Stimulated activated CD8-positive, alpha-beta memory T cell treated with anti-CD3 and anti-CD28 coated beads, Interleukin-2, amount 100 ng/mL, for 48 hours (primary cell): Measurements from ENCODE around the gene TBC1D20.

Experiments used
- DNase-seq, 2 donors: peaks; one replicate each; pipeline ENCODE4 v3.0.0-alpha.2; 2020; ENCODE audit warnings: low read depth in 2 of 2

Gene TBC1D20

GRCh38 chr20:438571-439469 lies 23.5 kb downstream of the TBC1D20 start:
- DNase-seq, result peak; percentile 31 to 41

- DNase-seq, result no peak
Observed at GRCh38 chr20:437787-438486, 24.4 kb downstream of the TBC1D20 start.

DNA sequence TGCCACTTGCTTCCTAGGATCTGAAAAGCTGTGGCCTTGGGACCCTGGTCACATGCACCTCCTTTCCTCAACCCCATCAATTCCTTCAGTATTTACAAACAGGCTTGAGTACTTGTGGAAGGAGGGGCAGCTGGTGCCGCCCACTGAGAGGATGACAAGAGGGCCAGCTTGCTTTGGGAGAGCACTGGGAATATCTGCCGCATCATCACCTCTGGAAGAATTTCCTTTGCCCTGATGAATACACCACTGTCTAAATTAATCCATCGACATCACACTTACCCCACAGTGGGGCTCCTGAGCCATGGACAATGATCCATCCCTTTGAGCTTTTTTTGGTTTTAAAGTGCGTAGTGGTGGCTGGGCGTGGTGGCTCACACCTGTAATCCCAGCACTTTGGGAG lies 25.9 kb downstream of the TBC1D20 start:
- no peak for DNase-seq

DNA sequence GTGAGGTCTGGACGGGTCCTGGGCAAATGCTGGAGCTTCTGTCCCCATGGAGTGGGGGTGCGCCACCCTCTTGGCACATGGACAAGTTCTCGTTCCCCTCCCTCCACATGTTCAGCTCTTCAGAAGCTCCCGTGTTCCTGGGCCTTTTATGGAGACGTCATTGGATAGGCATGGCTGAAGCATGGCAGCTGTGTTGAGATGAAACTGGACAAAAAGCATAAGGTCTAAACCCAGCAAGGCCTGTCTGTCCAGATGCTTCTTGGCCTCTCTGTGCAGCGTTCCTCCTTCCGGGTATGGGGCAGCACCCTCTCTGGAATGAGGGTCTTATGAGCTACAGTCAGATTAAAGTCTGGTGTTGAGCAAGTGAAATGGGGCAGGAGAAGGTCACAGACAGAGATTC lies 26.8 kb downstream of the TBC1D20 start:
- no peak for DNase-seq

DNA sequence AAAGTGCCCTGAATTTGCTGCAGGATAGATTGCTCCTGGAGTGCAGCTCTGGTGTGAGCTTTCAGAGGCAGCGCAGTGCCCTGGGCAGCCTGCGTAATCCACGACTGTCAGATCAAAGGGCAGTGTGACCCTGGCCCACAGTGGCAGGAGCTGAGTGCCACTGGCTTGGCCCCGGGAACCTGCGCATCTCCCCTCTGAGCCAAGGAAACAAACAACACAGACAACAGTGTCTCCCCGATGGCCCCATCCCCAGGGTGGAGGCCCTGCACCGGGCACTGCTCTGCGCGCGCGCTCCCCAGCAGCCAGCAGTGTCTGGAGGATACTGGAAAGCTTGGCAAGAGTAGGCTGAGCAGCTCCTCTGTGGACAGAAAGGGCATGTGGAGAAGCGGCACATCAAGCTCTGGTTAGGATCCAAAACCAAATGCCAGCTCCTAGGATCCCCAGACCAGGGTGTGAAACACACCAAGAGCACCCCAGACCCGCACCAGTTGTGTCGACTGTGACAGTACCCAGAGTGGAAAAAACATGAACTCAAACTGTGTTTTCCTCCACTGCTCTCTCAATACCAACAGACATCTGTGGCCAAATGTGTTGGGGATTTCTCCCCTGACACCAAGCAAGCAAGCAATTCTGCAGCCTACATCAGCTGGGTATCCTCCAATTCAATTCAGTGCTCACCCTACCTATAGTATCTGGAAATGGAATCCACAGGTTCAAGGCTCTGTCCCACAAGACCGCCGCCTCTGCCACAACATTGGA lies 27.5 kb downstream of the TBC1D20 start:
- DNase-seq, result no peak

GRCh38 chr20:434221-434620 lies 28.1 kb downstream of the TBC1D20 start:
- DNase-seq, result no peak

DNA sequence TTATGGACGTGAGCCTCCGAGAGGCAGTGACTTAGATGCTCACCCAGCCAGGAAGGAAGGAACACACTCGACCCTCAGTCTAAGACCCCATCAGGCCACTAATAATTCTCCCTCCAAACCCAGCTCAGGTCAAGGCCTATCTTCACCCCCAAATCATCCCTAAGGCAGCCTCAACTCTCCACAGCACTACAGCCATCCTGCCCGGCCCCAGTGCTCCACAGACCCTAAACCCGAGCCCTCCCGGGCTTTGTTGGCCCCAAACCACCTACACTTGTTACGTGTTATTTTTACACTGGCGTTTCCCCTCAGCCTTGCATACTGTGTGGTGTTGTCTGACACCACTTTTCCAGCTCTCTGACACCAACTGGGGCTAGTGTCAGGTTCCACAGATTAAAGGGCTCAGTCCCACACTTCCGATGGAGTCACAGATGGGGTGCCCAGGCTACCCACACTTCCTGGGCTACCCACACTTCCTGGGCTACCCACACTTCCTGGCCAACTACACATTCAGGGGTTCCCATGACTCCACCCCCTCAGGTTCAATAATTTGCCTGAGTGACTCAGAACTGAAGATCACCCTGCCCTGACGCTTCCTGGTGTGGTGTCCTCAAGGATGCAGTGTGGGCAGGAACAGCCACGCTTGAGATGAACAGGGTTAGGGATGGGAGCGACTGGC lies 28.9 kb downstream of the TBC1D20 start:
- DNase-seq, result peak; percentile 54 to 59

GRCh38 chr20:432677-433299 lies 29.5 kb downstream of the TBC1D20 start:
- DNase-seq, result no peak

- DNase-seq, result no peak
Observed at GRCh38 chr20:432208-432607, 30.1 kb downstream of the TBC1D20 start.

DNA sequence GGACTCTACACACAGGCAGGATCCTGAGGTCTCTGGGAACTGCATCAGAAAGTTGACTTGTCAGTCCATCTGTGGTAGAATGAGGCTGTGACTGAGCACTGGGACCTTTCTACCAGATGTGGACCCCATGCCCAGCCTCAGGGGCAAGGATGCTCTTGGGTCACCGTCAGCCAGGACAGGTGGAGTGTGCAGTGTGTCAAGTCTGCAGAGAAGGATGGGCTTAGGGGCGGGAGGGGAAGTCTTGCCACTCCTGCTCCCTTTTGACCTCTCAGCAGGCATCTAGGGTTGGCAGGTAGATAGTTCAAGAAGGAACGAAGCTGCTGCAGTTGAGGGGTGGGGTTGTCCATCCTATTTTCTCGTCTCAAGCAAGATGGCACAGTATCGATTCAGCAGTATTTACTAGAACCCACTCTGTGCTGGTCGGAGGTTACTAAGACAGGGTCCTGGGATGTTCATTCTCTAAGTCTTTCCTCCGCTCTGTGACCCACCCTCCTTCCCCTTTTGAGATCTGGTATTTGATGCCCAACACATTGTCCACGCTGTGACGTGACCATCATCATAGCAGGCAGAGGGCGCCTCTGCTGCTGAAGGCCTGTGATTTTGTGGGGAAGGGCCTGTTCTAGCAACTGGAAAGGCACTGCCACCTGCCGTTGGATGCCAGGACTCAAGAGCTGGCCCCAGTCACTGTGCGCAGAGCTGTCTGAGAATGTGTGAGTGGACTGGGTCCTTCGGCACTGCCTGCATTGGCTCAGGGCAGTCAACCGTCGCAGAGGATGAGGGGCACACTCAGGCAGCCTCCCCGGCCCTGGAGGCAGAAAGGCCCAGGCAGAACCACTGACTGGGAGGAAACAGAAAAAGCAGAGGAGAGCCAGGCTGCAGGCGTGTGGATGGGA lies 31.1 kb downstream of the TBC1D20 start:
- DNase-seq, result peak in 1 of 2 donors; percentile 32

DNA sequence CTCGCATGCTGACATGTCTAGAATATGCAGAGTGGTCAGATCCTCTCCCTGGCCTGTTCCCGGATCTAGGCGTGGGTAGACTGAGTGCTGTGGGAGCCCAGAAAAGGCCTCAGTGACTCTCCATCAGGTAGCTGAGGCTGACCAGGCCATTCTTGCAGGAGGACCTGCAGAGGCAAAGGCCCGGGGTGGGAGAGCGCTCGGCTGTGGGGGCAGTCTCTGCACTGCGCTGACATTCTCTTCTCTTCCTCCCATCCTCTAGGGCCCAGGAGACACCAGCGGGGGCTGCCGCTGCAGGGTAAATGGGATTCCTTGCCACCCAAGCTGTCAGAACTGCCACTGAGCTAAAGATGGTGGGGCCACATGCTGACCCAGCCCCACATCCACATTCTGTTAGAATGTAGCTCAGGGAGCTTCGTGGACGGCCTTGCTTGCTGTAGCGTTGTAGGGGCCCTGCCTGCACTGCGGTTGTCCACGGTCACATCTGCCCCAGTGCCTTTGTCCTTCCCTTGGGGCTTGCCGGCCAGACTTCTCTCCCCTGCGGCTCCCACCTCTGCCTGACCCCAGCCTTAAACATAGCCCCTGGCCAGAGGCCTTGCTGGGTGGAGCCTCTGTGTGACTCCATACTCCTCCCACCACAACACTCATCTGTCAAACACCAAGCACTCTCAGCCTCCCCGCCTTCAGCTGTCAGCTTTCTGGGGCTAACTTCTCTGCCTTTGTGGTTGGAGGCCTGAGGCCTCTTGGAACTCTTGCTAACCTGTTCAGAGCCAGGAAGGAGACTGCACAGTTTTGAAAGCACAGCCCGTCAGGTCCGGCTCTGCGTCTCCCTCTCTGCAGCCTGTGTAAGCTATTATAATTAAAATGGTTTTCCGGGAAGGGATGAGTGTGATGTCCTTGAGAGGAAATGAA lies 32.0 kb downstream of the TBC1D20 start:
- DNase-seq, result no peak

- DNase-seq, result no peak
Observed at GRCh38 chr20:428658-429200, 33.6 kb downstream of the TBC1D20 start.

GRCh38 chr20:427849-428657 lies 34.3 kb downstream of the TBC1D20 start:
- no peak for DNase-seq

- DNase-seq, result no peak
Observed at GRCh38 chr20:427401-427800, 34.9 kb downstream of the TBC1D20 start.

DNA sequence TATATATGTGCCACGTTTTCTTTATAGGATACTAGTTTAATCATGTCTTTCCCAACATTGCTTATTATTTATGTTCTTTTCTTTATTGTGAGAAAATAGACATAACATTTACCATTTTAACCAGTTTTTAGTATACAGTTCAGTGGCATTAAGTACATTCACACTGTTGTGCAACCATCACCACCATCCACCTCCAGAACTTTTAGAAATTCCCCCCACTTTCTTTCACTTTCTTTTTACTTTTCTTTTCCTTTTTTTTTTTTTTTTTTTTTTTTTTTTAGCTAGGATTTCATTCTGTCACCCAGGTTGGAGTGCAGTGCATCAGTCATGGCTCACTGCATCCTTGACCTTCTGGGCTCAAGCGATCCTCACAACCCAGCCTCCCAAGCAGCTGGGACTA lies 35.8 kb downstream of the TBC1D20 start:
- no peak for DNase-seq

DNA sequence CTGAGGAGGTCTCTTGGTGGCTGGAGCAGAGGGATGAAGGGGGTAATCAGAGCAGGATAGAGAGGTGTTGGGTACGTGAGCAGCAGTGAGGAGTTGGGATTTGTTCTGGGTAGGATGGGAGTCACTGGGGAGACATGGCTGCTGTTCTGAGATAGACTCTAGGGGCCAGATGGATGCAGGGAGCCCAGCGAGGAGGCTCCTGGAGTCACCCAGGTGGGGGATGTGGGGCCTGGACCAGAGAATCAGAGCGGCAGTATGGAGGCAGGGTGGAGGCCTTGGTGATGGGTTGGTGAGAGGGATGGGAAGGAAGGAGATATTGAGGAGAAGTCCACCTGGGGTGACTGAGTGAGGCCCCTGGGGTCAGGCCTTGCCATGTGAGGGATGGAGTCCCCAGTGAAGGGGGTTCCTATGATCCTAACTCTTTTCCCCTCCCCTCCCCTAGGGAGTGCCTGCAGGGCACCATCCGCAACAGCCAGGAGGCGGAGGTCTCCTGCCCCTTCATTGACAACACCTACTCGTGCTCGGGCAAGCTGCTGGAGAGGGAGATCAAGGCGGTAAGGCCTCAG lies 40.6 kb downstream of the TBC1D20 start:
- no peak for DNase-seq

DNA sequence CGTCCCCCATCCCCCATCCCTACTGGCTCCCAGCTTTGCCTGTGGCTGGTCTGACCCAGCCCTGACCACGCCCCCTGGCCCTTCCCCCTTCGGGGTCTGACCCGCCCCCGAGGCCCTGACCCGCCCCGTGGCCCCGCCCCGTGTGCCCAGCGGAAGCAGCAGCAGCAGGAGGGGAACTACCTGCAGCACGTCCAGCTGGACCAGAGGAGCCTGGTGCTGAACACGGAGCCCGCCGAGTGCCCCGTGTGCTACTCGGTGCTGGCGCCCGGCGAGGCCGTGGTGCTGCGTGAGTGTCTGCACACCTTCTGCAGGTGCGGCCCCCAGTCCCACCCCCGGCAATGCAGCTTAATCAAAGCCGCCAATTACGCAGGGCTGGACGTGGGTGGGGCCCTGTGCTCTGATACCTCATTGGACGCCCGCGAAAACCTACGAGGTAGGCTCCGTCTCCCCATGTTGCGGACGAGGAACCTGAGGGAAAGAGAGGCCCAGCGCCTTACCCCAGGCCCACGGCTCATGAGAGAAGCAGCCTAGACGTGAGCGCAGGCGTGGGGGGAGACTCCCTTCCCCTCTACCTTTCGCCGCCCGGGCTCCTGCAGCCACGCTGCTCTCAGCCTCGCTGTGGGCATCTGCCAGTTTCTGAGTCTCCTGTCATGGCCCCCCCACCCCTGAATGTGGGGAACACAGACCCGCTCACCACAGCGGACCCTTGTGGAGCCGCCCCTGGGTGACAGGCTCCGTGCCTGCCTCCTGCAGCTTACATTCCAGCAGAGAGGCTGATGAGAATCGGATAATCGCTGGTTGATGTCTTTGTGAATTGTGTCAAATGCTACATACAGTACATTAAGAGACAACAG lies 41.4 kb downstream of the TBC1D20 start:
- DNase-seq, result no peak
